BLaER1 treated with 17β-estradiol and CSF1 and Interleukin-3, amounts not matched to agents 10 nM and 100 nM (cell line): Measurements from ENCODE around the gene ARSJ.
"Not testable (repeated sequence)": the region's sequence is repeated elsewhere in the genome, so short reads cannot be mapped to it uniquely, and the experiment has no call there.

Source experiments
- H3K27ac ChIP-seq, 11 experiments: shearing (Covaris generic); formaldehyde crosslinking; 2 replicates each; pipeline ENCODE4 v1.8.1; 2022
- H3K27me3 ChIP-seq, 11 experiments: shearing (Covaris generic); formaldehyde crosslinking; 2 replicates each; pipeline ENCODE4 v1.8.1; 2022
- H3K36me3 ChIP-seq, 11 experiments: shearing (Covaris generic); formaldehyde crosslinking; 2 replicates each; pipeline ENCODE4 v1.8.1; 2022
- H3K4me1 ChIP-seq, 10 experiments: shearing (Covaris generic); formaldehyde crosslinking; 2 replicates each; pipeline ENCODE4 v1.8.1; 2022
- H3K4me2 ChIP-seq, 11 experiments: shearing (Covaris generic); formaldehyde crosslinking; 2 replicates each; pipeline ENCODE4 v1.8.1; 2022
- H3K4me3 ChIP-seq, 10 experiments: shearing (Covaris generic); formaldehyde crosslinking; 2 replicates each; pipeline ENCODE4 v1.8.1; 2022
- H3K9ac ChIP-seq, 11 experiments: shearing (Covaris generic); formaldehyde crosslinking; 2 replicates each; pipeline ENCODE4 v1.8.1; 2022
- H3K9me3 ChIP-seq, 11 experiments: shearing (Covaris generic); formaldehyde crosslinking; replicated peaks in 1 of 11; 2 replicates each; pipeline ENCODE4 v1.8.1; 2022
- H4K20me1 ChIP-seq, 11 experiments: shearing (Covaris generic); formaldehyde crosslinking; 2 replicates each; pipeline ENCODE4 v1.8.1; 2022
- Cebpa-rat ChIP-seq, 11 experiments: shearing (Covaris generic); IDR thresholded peaks; 2 replicates each; pipeline ENCODE4 v1.8.1; 2022

Gene ARSJ

GRCh38 chr4:114017120-114017917 lies 37.9 kb upstream of the ARSJ start:
- Histone ChIP-seq H3K27ac (no peak overlapping the region), H4K20me1 (no peaks in the 10 kb centered on the region), H3K9me3 (peaks cover 0 to 5% (median 0%) of the 10 kb centered on the region in 11 experiments; a peak in 1 of 22 replicates), H3K4me3 (no peak overlapping the region), H3K27me3 (no peaks in the 10 kb centered on the region), H3K9ac (no peak overlapping the region), H3K36me3 (no peaks in the 10 kb centered on the region), H3K4me1 (0 out of 20 replicates have a peak, but pooled peaks cover 0 to 6% (median 0%) of the 10 kb centered on the region in 10 experiments), H3K4me2 (no peak overlapping the region)
- peak in 1 of 11 experiments; percentile 31; a peak in 1 of 22 replicates for TF ChIP-seq Cebpa-rat (IDR thresholded peaks at IDR 0.05)

DNA sequence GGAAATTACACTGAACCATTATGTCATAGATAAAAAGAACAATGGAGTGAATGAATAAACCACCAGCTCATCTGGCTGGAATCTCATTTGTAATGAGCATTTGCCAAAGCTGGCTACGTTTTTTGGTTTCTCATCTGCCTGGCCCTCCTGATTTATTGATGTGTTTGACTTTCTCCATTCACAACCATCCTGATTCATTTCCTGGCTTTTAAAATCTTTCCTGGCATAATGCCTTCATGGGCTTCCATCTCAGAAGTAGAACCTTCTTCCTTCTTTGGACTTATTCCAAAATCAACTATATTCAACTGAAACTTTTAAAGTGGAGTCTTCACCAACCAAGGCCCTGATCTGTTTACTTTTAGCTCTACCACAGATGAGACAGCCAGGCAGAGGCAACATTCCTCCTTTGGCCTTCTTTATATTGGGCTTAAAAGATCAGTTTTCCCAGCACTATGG lies 36.0 kb upstream of the ARSJ start:
- TF ChIP-seq Cebpa-rat (IDR thresholded peaks at IDR 0.05): no peak
- no peaks in the 10 kb centered on the region for H3K27me3 ChIP-seq
- 0 out of 20 replicates have a peak, but pooled peaks cover 0 to 6% (median 0%) of the 10 kb centered on the region in 10 experiments for H3K4me1 ChIP-seq
- H3K36me3 ChIP-seq: no peaks in the 10 kb centered on the region
- H4K20me1 ChIP-seq: no peaks in the 10 kb centered on the region
- no peak overlapping the region for H3K4me3 ChIP-seq
- no peak overlapping the region for H3K27ac ChIP-seq
- peaks cover 0 to 5% (median 0%) of the 10 kb centered on the region in 11 experiments; a peak in 1 of 22 replicates for H3K9me3 ChIP-seq
- H3K9ac ChIP-seq: no peak overlapping the region
- H3K4me2 ChIP-seq: no peak overlapping the region

- not testable (repeated sequence) for H3K27me3 ChIP-seq
These were observed 33.8 kb upstream of the ARSJ start for GRCh38 chr4:114013201-114013600.

DNA sequence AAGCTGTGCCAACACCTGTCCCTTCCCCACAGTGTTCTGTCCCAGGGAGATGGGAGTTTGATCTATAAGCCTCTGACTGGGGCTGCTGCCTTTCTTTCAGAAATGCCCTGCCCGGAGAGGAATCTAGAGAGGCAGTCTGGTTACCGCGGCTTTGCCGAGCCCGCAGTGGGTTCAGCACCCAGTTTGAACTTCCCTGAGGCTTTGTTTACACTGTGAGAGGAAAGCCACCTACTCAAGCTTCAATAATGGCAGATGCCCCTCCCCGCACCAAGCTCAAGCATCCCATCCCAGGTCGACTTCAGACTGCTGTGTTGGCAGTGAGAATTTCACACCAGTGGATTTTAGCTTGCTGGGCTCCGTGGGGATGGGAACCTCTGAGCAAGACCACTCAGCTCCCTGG lies 33.3 kb upstream of the ARSJ start:
- H3K4me3 ChIP-seq: no peak overlapping the region
- H3K4me2 ChIP-seq: no peak overlapping the region
- H3K9me3 ChIP-seq: peaks cover 0 to 5% (median 0%) of the 10 kb centered on the region in 11 experiments; a peak in 2 of 22 replicates
- TF ChIP-seq Cebpa-rat (IDR thresholded peaks at IDR 0.05): no peak
- H3K36me3 ChIP-seq: no peaks in the 10 kb centered on the region
- no peak overlapping the region for H3K9ac ChIP-seq
- no peak overlapping the region for H3K27ac ChIP-seq
- no peaks in the 10 kb centered on the region for H3K27me3 ChIP-seq
- no peaks in the 10 kb centered on the region for H4K20me1 ChIP-seq
- H3K4me1 ChIP-seq: no peaks in the 10 kb centered on the region

More at GRCh38 chr4:114013201-114013600, 33.8 kb upstream of the ARSJ start:
- not testable (repeated sequence) for H3K4me3 ChIP-seq, H3K4me2 ChIP-seq, H3K9me3 ChIP-seq, H3K4me1 ChIP-seq, H3K9ac ChIP-seq, H4K20me1 ChIP-seq, H3K27ac ChIP-seq, H3K36me3 ChIP-seq

- Histone ChIP-seq H3K4me3 (no peak overlapping the region), H3K4me1 (no peaks in the 10 kb centered on the region)
These were observed 26.4 kb upstream of the ARSJ start for GRCh38 chr4:114005569-114006442.

GRCh38 chr4:114004483-114005226 lies 25.2 kb upstream of the ARSJ start:
- H3K9me3 ChIP-seq, H4K20me1 ChIP-seq, H3K4me2 ChIP-seq, H3K4me1 ChIP-seq, H3K27ac ChIP-seq, H3K27me3 ChIP-seq, H3K36me3 ChIP-seq, H3K9ac ChIP-seq, H3K4me3 ChIP-seq: not testable (repeated sequence)

More at GRCh38 chr4:114005569-114006442, 26.4 kb upstream of the ARSJ start:
- Histone ChIP-seq H3K4me2 (no peak overlapping the region), H3K9me3 (peaks cover 0 to 5% (median 0%) of the 10 kb centered on the region in 11 experiments; a peak in 1 of 22 replicates), H4K20me1 (no peaks in the 10 kb centered on the region), H3K9ac (no peak overlapping the region), H3K27me3 (no peaks in the 10 kb centered on the region), H3K36me3 (no peaks in the 10 kb centered on the region), H3K27ac (no peak overlapping the region)
- 0 out of 22 replicates have a peak, but pooled peaks of 1 of the 11 experiments have one; percentile 22 for TF ChIP-seq Cebpa-rat (IDR thresholded peaks at IDR 0.05)

GRCh38 chr4:113998531-113998930 lies 19.1 kb upstream of the ARSJ start:
- Histone ChIP-seq H3K4me2 (no peak overlapping the region), H4K20me1 (no peaks in the 10 kb centered on the region), H3K9me3 (peaks cover 0 to 6% (median 0%) of the 10 kb centered on the region in 11 experiments; a peak in 1 of 22 replicates), H3K27me3 (no peaks in the 10 kb centered on the region), H3K4me3 (no peak overlapping the region), H3K27ac (no peak overlapping the region), H3K9ac (no peak overlapping the region), H3K36me3 (no peaks in the 10 kb centered on the region), H3K4me1 (peaks cover 0 to 8% (median 0%) of the 10 kb centered on the region in 10 experiments; a peak in 3 of 20 replicates)
- TF ChIP-seq Cebpa-rat (IDR thresholded peaks at IDR 0.05): no peak

- Histone ChIP-seq H3K9ac (no peak overlapping the region), H4K20me1 (no peaks in the 10 kb centered on the region), H3K36me3 (no peaks in the 10 kb centered on the region), H3K27me3 (no peaks in the 10 kb centered on the region), H3K4me1 (peaks cover 0 to 8% (median 0%) of the 10 kb centered on the region in 10 experiments; a peak in 3 of 20 replicates), H3K9me3 (peaks cover 0 to 6% (median 0%) of the 10 kb centered on the region in 11 experiments; a peak in 1 of 22 replicates), H3K4me3 (no peak overlapping the region), H3K4me2 (no peak overlapping the region), H3K27ac (no peak overlapping the region)
- no peak for TF ChIP-seq Cebpa-rat (IDR thresholded peaks at IDR 0.05)
These were observed 18.6 kb upstream of the ARSJ start for GRCh38 chr4:113998079-113998478.
